Heart left ventricle (tissue), 16 donors: ENCODE data around the gene MS4A15. TPM values are rescaled to one million over a fixed set of nuclear protein-coding genes. Genes with fewer than 3 reads are reported as not detected.

Experiments used
- ATAC-seq, 4 donors: fragments of 200-7000 bp; cut with Tn5 transposase; one replicate each; pipeline ENCODE4 v1.9.1; 2020 to 2022; ENCODE audit warnings: moderate library complexity in 4 of 4, mild to moderate bottlenecking in 3 of 4, moderate number of reproducible peaks in 1 of 4
- DNase-seq, 5 donors: peaks; one replicate each; pipeline ENCODE4 v3.0.0-alpha.2; 2020
- H3K27ac ChIP-seq, 12 donors: fragments of 200-600 bp; sonication (generic) in 4 of 12; one replicate each; pipeline versions ENCODE4 v1.5.0 to v1.8.0; 2016 to 2022; ENCODE audit warnings: mild to moderate bottlenecking in 2 of 12
- H3K27me3 ChIP-seq, 9 donors: fragments of 200-600 bp; sonication (generic) in 2 of 9; one replicate each; pipeline versions ENCODE4 v1.5.1 to v1.8.0; 2016 to 2022; ENCODE audit warnings: mild to moderate bottlenecking in 3 of 9
- H3K36me3 ChIP-seq, 9 donors: fragments of 200-600 bp; sonication (generic) in 2 of 9; one replicate each; pipeline versions ENCODE4 v1.5.0 to v1.8.0; 2018 to 2022; ENCODE audit warnings: mild to moderate bottlenecking in 2 of 9
- H3K4me1 ChIP-seq, 12 donors: fragments of 200-600 bp; sonication (generic) in 4 of 12; one replicate each; pipeline versions ENCODE4 v1.5.0 to v1.8.0; 2016 to 2022; ENCODE audit warnings: mild to moderate bottlenecking in 3 of 12
- H3K4me3 ChIP-seq, 12 donors: fragments of 200-600 bp; sonication (generic) in 4 of 12; one replicate each; pipeline versions ENCODE4 v1.5.0 to v1.8.0; 2017 to 2022; ENCODE audit warnings: mild to moderate bottlenecking in 9 of 12, moderate library complexity in 4 of 12
- H3K9me3 ChIP-seq, 12 donors: fragments of 200-600 bp; sonication (generic) in 4 of 12; one replicate each; pipeline versions ENCODE4 v1.5.0 to v1.8.0; 2016 to 2022; ENCODE audit warnings: mild to moderate bottlenecking in 1 of 12
- CTCF ChIP-seq, 12 donors: fragments of 200-600 bp; sonication (generic) in 4 of 12; IDR thresholded peaks; one replicate each; pipeline versions ENCODE4 v1.5.0 to v1.8.0; 2018 to 2022; ENCODE audit warnings: antibody characterized with exemption in 12 of 12, mild to moderate bottlenecking in 5 of 12
- POLR2A ChIP-seq, 2 donors: fragments of 450-650 bp; IDR thresholded peaks; one replicate each; pipeline ENCODE4 v1.6.1; 2017; ENCODE audit warnings: antibody characterized with exemption in 2 of 2, mild to moderate bottlenecking in 2 of 2, moderate library complexity in 2 of 2
- WGBS, 4 donors: extraction: QIAGEN DNeasy Blood & Tissue Kit in 2 of 4; methylation state at CpG; one replicate each; pipeline versions ENCODE4 v1.1.5 to v1.1.7; 2013 to 2018; 5-methylcytosine and 5-hydroxymethylcytosine counted together
- intact Hi-C, 10 donors: fragments of 100-400 bp; cut with DNase I; formaldehyde crosslinking; loops; one replicate each; pipeline versions ENCODE4 v1.11.1 to v1.14.2; 2022
- polyA plus RNA-seq, 2 donors: library from polyadenylated mRNA; stranded (reverse); fragments of 200-250 nt; gene quantifications; one replicate each; pipeline ENCODE4 v1.2.3, GENCODE V29; 2013
- total RNA-seq, 9 donors: library from RNA; depleted of rRNA in 2 of 9; stranded (reverse); fragments of >200 nt in 2 of 9; fragmentation: NEBNext Ultra II Directional in 3 of 9; extraction: Animal tissue kit (Norgen Biotek cat#: 25700) in 3 of 9; gene quantifications; one replicate each; pipeline versions ENCODE4 v1.1.0 to v1.2.4, GENCODE V29; 2016 to 2023
- donor health status: ischemic (EF 13 %, LVEDD 7.1; RV severe dilation, severe dysfunction).
- donor health status: healthy with polysubstance abuse.
- donor health status: DM: no; HTN: yes; CAD: no.
- donor health status: DM: no; HTN: no; CAD: no.
- donor health status: ischemic (EF 25% LVEDD 6.9; RV normal size, moderate dysfunction).
- donor health status: ischemic (EF 25% LVEDD 5.7; RV mildly dilated, moderate dysfunction).
- donor health status: healthy.
- donor health status: DM: yes; HTN: yes; CAD: no.
- donor health status: ischemic (EF 35%, LVEDD 5.7; RV mildly dilated, moderate dysfunction).
- donor health status: nonischemic (EF 11% LVEDD 7.7; RV severe dilation, severe dysfunction).
- donor health status: DM: yes; HTN: yes; CAD: no.
- donor health status: PGD.
- donor health status: ischemic (EF 29% LVEDD 5.4; RV normal size, mild dysfunction).
- donor health status: nonischemic (EF 23%, LVEDD 6.1; RV moderate dilation, normal function).

The MS4A15 gene
- total and polyA plus RNA-seq, 11 donors = not detected

GRCh38 chr11:60814112-60814511 is 57.4 kb downstream of the MS4A15 start:
- WGBS, 4 donors = 78 to 94% (median 92%) methylated on average over 2 of the region's 2 CpGs
- intact Hi-C loops = no loop called here
- TF ChIP-seq CTCF (IDR thresholded peaks at IDR 0.05) (no peak), POLR2A (IDR thresholded peaks at IDR 0.05) (no peak)

GRCh38 chr11:60816590-60817157 is 60.0 kb downstream of the MS4A15 start:
- TF ChIP-seq POLR2A (IDR thresholded peaks at IDR 0.05) (no peak), CTCF (IDR thresholded peaks at IDR 0.05) (no peak)
- ATAC-seq (no peak), DNase-seq (no peak)
- H3K27ac ChIP-seq = no peak overlapping the region
- no peaks in the 10 kb centered on the region for H3K4me1 ChIP-seq
- intact Hi-C loops = no loop called here
- no peak overlapping the region for H3K4me3 ChIP-seq
- WGBS, 4 donors = 91 to 92% (median 91%) methylated on average over 2 of the region's 2 CpGs
- H3K27me3 ChIP-seq = no peaks in the 10 kb centered on the region
- no peaks in the 10 kb centered on the region for H3K36me3 ChIP-seq
- peaks cover 0 to 15% (median 11%) of the 10 kb centered on the region in 12 donors for H3K9me3 ChIP-seq

More at GRCh38 chr11:60814112-60814511, 57.4 kb downstream of the MS4A15 start:
- H3K4me3 ChIP-seq = no peak overlapping the region
- H3K36me3 ChIP-seq = no peaks in the 10 kb centered on the region
- no peak for DNase-seq
- no peak overlapping the region for H3K27ac ChIP-seq
- ATAC-seq = no peak
- no peaks in the 10 kb centered on the region for H3K27me3 ChIP-seq
- peaks cover 0 to 15% (median 11%) of the 10 kb centered on the region in 12 donors for H3K9me3 ChIP-seq
- H3K4me1 ChIP-seq = peaks cover 0 to 5% (median 0%) of the 10 kb centered on the region in 12 donors

GRCh38 chr11:60818057-60818456 is 61.4 kb downstream of the MS4A15 start:
- no peaks in the 10 kb centered on the region for H3K36me3 ChIP-seq
- H3K27ac ChIP-seq = no peak overlapping the region
- WGBS, 4 donors = 73 to 82% (median 76%) methylated on average over 4 of the region's 4 CpGs

More at GRCh38 chr11:60818057-60818456, 61.4 kb downstream of the MS4A15 start:
- no peak for TF ChIP-seq POLR2A (IDR thresholded peaks at IDR 0.05)
- no peak for TF ChIP-seq CTCF (IDR thresholded peaks at IDR 0.05)
- intact Hi-C loops = no loop called here
- DNase-seq = no peak
- Histone ChIP-seq H3K27me3 (no peaks in the 10 kb centered on the region), H3K4me1 (no peaks in the 10 kb centered on the region), H3K4me3 (no peak overlapping the region), H3K9me3 (peaks cover 0 to 15% (median 11%) of the 10 kb centered on the region in 12 donors)
- ATAC-seq = no peak
